Medulla oblongata (tissue), 1 donor: Measurements from ENCODE around the gene SHROOM1.

Source experiments
- DNase-seq: peaks from one replicate; pipeline ENCODE4 v3.0.0-alpha.2; 2015; ENCODE audit errors: extremely low spot score

Gene SHROOM1

GRCh38 chr5:132777209-132778069 is 53.0 kb downstream of the SHROOM1 start, which contains the start of gene SEPTIN8:
Gene SEPTIN8 (minus strand): TSS chr5:132777239. CDS start chr5:132777137, 102 bp downstream.
- peak; percentile 58 for DNase-seq

GRCh38 chr5:132776938-132777208 is 53.6 kb downstream of the SHROOM1 start:
- DNase-seq, result no peak

- DNase-seq, result peak; percentile 82
Observed at GRCh38 chr5:132776131-132776937, 54.1 kb downstream of the SHROOM1 start.

GRCh38 chr5:132775476-132775961 is 54.9 kb downstream of the SHROOM1 start:
- DNase-seq, result peak; percentile 39

- DNase-seq, result no peak
Observed at GRCh38 chr5:132774896-132775295, 55.6 kb downstream of the SHROOM1 start.

DNA sequence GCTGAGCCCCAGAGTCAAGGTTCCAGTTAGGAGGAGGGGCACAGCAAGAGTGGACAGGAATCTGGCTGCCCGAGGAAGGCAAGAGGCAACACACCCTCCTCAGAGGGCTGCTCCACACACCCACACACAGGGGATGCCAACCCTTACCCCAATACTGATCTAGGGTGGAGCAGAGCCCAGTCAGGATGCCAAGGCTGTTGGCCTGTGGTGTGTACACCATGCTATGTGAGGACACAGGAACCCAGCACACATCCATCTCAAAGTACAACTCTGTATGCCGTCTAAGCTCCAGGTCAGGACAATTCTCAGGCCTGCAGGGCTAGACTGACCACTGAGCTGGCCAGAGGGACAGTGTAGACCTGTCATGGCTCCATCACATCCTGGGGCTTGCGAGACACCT is 56.0 kb downstream of the SHROOM1 start:
- DNase-seq, result no peak

GRCh38 chr5:132773601-132774355 is 56.7 kb downstream of the SHROOM1 start:
- DNase-seq, result no peak

DNA sequence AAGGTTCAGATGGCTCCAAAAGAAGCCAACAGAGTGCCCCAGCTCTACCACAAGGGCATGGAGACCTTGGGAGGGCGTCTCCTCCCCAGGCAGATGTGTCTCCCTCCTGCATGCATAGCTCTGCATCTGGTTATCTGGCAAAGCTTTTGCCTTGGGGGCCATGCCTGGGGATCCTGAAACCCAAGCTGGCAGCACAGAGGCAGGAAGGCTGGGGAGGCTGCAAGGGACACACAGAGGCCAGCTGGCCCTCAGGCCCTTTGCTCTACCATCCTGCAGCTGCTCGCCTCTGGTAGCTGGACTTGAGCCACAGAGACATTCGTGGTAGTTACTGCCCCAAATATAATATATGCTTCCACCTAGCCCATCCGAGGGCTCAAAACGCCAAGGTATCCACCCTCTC is 57.3 kb downstream of the SHROOM1 start:
- no peak for DNase-seq

GRCh38 chr5:132772291-132773070 is 58.0 kb downstream of the SHROOM1 start:
- DNase-seq, result peak; percentile 56
